Measurements from ENCODE around the gene MYOZ2. TPM values are rescaled to one million over a fixed set of nuclear protein-coding genes. Genes with fewer than 3 reads are reported as not detected.

Gene MYOZ2
- total and polyA plus RNA-seq, 2 donors (not counting 3 experiments of a cell fraction or from before 2014, with no cell fraction given) = 0.11 to 0.13 TPM

GRCh38 chr4:119103263-119103662 is 32.4 kb upstream of the MYOZ2 start:
- H3K4me3 ChIP-seq (replicated peaks in 1 of 3; ENCODE audit: insufficient read depth in 1 of 3, low read depth in 1 of 3, low read length in 3 of 3) = no peak overlapping the region
- ChIA-PET POLR2A (interaction anchor here (0.7 to 2.1 kb wide), 4 partner anchors 15 to 109 kb away, joined by 3 to 8 read pairs (median 4); partner anchors contain the start of genes MYOZ2 and USP53), CTCF (interaction anchor here (0.7 to 2.3 kb wide), 14 partner anchors 10 to 525 kb away, joined by 3 to 23 read pairs (median 4); partner anchors contain the start of genes PDE5A and USP53)
- H3K27me3 ChIP-seq (ENCODE audit: control insufficient read depth in 2 of 2, insufficient read depth in 2 of 2, low read length in 2 of 2) = no peaks in the 10 kb centered on the region
- TF ChIP-seq, protein P1, sequence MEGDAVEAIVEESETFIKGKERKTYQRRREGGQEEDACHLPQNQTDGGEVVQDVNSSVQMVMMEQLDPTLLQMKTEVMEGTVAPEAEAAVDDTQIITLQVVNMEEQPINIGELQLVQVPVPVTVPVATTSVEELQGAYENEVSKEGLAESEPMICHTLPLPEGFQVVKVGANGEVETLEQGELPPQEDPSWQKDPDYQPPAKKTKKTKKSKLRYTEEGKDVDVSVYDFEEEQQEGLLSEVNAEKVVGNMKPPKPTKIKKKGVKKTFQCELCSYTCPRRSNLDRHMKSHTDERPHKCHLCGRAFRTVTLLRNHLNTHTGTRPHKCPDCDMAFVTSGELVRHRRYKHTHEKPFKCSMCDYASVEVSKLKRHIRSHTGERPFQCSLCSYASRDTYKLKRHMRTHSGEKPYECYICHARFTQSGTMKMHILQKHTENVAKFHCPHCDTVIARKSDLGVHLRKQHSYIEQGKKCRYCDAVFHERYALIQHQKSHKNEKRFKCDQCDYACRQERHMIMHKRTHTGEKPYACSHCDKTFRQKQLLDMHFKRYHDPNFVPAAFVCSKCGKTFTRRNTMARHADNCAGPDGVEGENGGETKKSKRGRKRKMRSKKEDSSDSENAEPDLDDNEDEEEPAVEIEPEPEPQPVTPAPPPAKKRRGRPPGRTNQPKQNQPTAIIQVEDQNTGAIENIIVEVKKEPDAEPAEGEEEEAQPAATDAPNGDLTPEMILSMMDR (IDR thresholded peaks at IDR 0.05; ENCODE audit: extremely low read depth in 1 of 2, insufficient read depth in 1 of 2, low read depth in 1 of 2, low read length in 2 of 2) = no peak
- no peak for TF ChIP-seq MAX (IDR thresholded peaks at IDR 0.05; ENCODE audit: insufficient read depth, insufficient read length)
- peak; percentile 88 for TF ChIP-seq POLR2AphosphoS5 (IDR thresholded peaks at IDR 0.05; ENCODE audit: insufficient read depth, low read depth, low read length)
- no peak for TF ChIP-seq MYC (IDR thresholded peaks at IDR 0.05; ENCODE audit: low read depth, low read length)
- peak; percentile 100 for TF ChIP-seq JUN (IDR thresholded peaks at IDR 0.05; ENCODE audit: borderline replicate concordance, insufficient read depth, insufficient read length, low read depth)
- TF ChIP-seq GATA2 (IDR thresholded peaks at IDR 0.05; ENCODE audit: insufficient read depth, insufficient read length, low read depth, low read length) = peak; percentile 77
- no peak for TF ChIP-seq EZH2 (IDR thresholded peaks at IDR 0.05; ENCODE audit: borderline replicate concordance, low read depth, low read length, severe bottlenecking)
- peak; percentile 98 for TF ChIP-seq FOS (IDR thresholded peaks at IDR 0.05; ENCODE audit: borderline replicate concordance, insufficient read depth, low read length)
- TF ChIP-seq POLR2A (IDR thresholded peaks at IDR 0.05; ENCODE audit: low read depth, low read length) = peak; percentile 54
- H2AFZ ChIP-seq (ENCODE audit: low read depth, low read length) = no peak overlapping the region
- intact Hi-C loops (cut with micrococcal nuclease) = loop anchor here (1.0 to 10.0 kb wide), 6 partner anchors 10 to 268 kb away; partner anchors contain the start of genes SEC24D and USP53
- peak; percentile 59 for FAIRE-seq
- peaks cover 43% of the 10 kb centered on the region for H3K4me1 ChIP-seq (ENCODE audit: control insufficient read depth, extremely low read depth, insufficient read depth, low read length)
- peak; percentile 93 for DNase-seq (ENCODE audit: low read depth, low spot score)
- H3K4me2 ChIP-seq (ENCODE audit: insufficient read depth, low read length) = peak overlapping the region; percentile 75
- dilution Hi-C loops (cut with MboI; ENCODE audit: extremely low pct_ligation_motif_present, low sequenced_read_pairs) = no loop called here
- H3K9me1 ChIP-seq (replicated peaks; ENCODE audit: control insufficient read depth, extremely low read depth, insufficient read depth, low read length) = no peaks in the 10 kb centered on the region
- H4K20me1 ChIP-seq (replicated peaks; ENCODE audit: control insufficient read depth, extremely low read depth, insufficient read depth, low read length) = no peaks in the 10 kb centered on the region
- no peaks in the 10 kb centered on the region for H3K9me3 ChIP-seq (replicated peaks; ENCODE audit: control insufficient read depth, insufficient read depth, low read length)
- H3K27ac ChIP-seq (ENCODE audit: insufficient read depth, low read depth, low read length) = peak overlapping the region; percentile 95
- H3K79me2 ChIP-seq (ENCODE audit: control insufficient read depth, insufficient read depth, low read length) = no peaks in the 10 kb centered on the region
- H3K36me3 ChIP-seq (ENCODE audit: control insufficient read depth in 2 of 2, extremely low read depth in 1 of 2, insufficient read depth in 2 of 2, low read length in 2 of 2) = no peaks in the 10 kb centered on the region
- no TSS peak for BruUV-seq (replicated peaks)
- peak overlapping the region; percentile 78 for H3K9ac ChIP-seq (replicated peaks; ENCODE audit: extremely low read depth, insufficient read depth, low read length)

Measured in endothelial cell of umbilical vein (primary cell).